Measurements from ENCODE around the gene RNF133.

RNF133 gene

GRCh38 chr7:122653685-122654084 is 45.2 kb downstream of the RNF133 start:
- no peaks in the 10 kb centered on the region for H4K20me1 ChIP-seq (ENCODE audit: insufficient read depth, low read length)
- no peak overlapping the region for H2AFZ ChIP-seq (ENCODE audit: low read depth, low read length)
- no peak overlapping the region for H3K27ac ChIP-seq (ENCODE audit: low read length)
- H3K4me3 ChIP-seq (ENCODE audit: low read length) = no peak overlapping the region
- TF ChIP-seq EZH2phosphoT487 (IDR thresholded peaks at IDR 0.05; ENCODE audit: low read depth) (no peak), CTCF (IDR thresholded peaks at IDR 0.05; ENCODE audit: low read depth, low read length) (no peak)
- H3K4me1 ChIP-seq (ENCODE audit: low read length) = no peaks in the 10 kb centered on the region
- no peaks in the 10 kb centered on the region for H3K9me3 ChIP-seq (ENCODE audit: insufficient read depth, low read length)
- H3K27me3 ChIP-seq (ENCODE audit: low read depth, low read length) = no peaks in the 10 kb centered on the region
- H3K79me2 ChIP-seq (ENCODE audit: low read length) = no peaks in the 10 kb centered on the region
- H3K36me3 ChIP-seq (replicated peaks; ENCODE audit: low read depth, low read length) = no peaks in the 10 kb centered on the region
- H3K4me2 ChIP-seq (ENCODE audit: low read length) = no peak overlapping the region
- H3K9ac ChIP-seq (ENCODE audit: low read length) = no peak overlapping the region

- H3K9me3 ChIP-seq (ENCODE audit: insufficient read depth, low read length) = no peaks in the 10 kb centered on the region
- no peaks in the 10 kb centered on the region for H3K4me1 ChIP-seq (ENCODE audit: low read length)
- TF ChIP-seq CTCF (IDR thresholded peaks at IDR 0.05; ENCODE audit: low read depth, low read length) (no peak), EZH2phosphoT487 (IDR thresholded peaks at IDR 0.05; ENCODE audit: low read depth) (no peak)
- no peaks in the 10 kb centered on the region for H3K36me3 ChIP-seq (replicated peaks; ENCODE audit: low read depth, low read length)
- no peak overlapping the region for H3K9ac ChIP-seq (ENCODE audit: low read length)
- no peaks in the 10 kb centered on the region for H3K27me3 ChIP-seq (ENCODE audit: low read depth, low read length)
- H2AFZ ChIP-seq (ENCODE audit: low read depth, low read length) = no peak overlapping the region
- no peak overlapping the region for H3K4me3 ChIP-seq (ENCODE audit: low read length)
- no peaks in the 10 kb centered on the region for H4K20me1 ChIP-seq (ENCODE audit: insufficient read depth, low read length)
- H3K27ac ChIP-seq (ENCODE audit: low read length) = no peak overlapping the region
- H3K79me2 ChIP-seq (ENCODE audit: low read length) = no peaks in the 10 kb centered on the region
- H3K4me2 ChIP-seq (ENCODE audit: low read length) = no peak overlapping the region
Measured at GRCh38 chr7:122652876-122653275, 46.0 kb downstream of the RNF133 start.

GRCh38 chr7:122651451-122651850 is 47.5 kb downstream of the RNF133 start:
- no peaks in the 10 kb centered on the region for H3K36me3 ChIP-seq (replicated peaks; ENCODE audit: low read depth, low read length)
- TF ChIP-seq EZH2phosphoT487 (IDR thresholded peaks at IDR 0.05; ENCODE audit: low read depth) = no peak
- no peak for TF ChIP-seq CTCF (IDR thresholded peaks at IDR 0.05; ENCODE audit: low read depth, low read length)

More at GRCh38 chr7:122651451-122651850, 47.5 kb downstream of the RNF133 start:
- Histone ChIP-seq H3K9me3 (ENCODE audit: insufficient read depth, low read length) (no peaks in the 10 kb centered on the region), H3K4me2 (ENCODE audit: low read length) (no peak overlapping the region), H2AFZ (ENCODE audit: low read depth, low read length) (no peak overlapping the region), H3K27me3 (ENCODE audit: low read depth, low read length) (no peaks in the 10 kb centered on the region), H4K20me1 (ENCODE audit: insufficient read depth, low read length) (no peaks in the 10 kb centered on the region), H3K27ac (ENCODE audit: low read length) (no peak overlapping the region), H3K79me2 (ENCODE audit: low read length) (no peaks in the 10 kb centered on the region), H3K9ac (ENCODE audit: low read length) (no peak overlapping the region), H3K4me1 (ENCODE audit: low read length) (no peaks in the 10 kb centered on the region), H3K4me3 (ENCODE audit: low read length) (no peak overlapping the region)
